Measurements from ENCODE around the gene LRRC38.

DNA sequence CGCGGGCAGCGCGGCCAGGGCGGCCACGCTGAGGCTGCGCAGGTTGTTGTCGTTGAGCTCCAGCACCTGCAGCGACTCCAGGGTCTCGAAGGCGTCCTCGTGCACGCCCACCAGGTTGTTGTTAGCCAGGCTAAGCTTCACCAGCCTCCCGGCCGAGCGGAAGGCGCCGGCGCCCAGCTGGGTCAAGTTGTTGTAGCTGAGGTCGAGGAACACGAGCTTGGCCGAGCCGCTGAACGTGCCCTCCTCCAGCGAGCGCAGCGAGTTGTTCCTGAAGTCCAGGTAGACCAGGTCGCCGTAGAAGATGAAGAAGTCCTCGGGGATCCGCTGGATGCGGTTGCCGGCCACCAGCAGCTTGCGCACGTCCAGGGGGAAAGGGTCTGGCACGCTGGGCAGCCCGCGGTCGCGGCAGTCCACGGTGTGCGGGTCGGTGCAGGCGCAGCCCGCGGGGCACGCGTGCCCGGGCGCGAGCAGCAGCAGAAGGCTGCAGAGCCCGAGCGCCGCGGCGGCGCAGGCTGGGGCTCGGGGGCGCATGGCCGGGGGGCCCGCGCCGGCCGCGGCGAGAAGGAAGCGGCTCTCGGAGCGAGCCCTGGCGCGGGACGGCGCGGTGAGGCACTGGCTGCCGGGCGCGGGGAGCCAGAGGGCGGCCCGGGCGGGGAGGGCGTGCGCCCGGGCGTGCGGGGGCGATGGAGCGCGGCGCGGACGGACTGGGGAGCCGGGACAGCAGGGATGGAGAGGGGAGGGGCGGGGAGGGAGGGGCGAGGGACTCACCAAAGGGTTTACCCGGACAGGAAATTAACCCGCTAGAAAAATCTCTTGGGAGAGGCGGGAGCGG lies 524 bp downstream of the LRRC38 start:
- TF ChIP-seq CTCF (conservative IDR thresholded peaks at IDR 0.05), result no peak
- TF ChIP-seq EZH2 (IDR thresholded peaks at IDR 0.05; ENCODE audit: low read depth), result no peak

Measured in PC-9 (cell line).